ENCODE measurements around the gene ZBTB33. TPM values are rescaled to one million over a fixed set of nuclear protein-coding genes. Genes with fewer than 3 reads are reported as not detected.

Gene ZBTB33
- total RNA-seq, 1 experiment from 2014 or later: 17.2 TPM

GRCh38 chrX:120286733-120287512 is 36.3 kb downstream of the ZBTB33 start:
- no peak overlapping the region for H3K4me3 Mint-ChIP-seq (ENCODE audit: unreplicated experiment)
- H3K4me1 Mint-ChIP-seq (ENCODE audit: low read depth, unreplicated experiment): peaks cover 15% of the 10 kb centered on the region
- DNase-seq: no peak
- peaks cover 10% of the 10 kb centered on the region for H3K9me3 Mint-ChIP-seq (ENCODE audit: unreplicated experiment)
- TF ChIP-seq CTCF (IDR thresholded peaks at IDR 0.05; ENCODE audit: insufficient read depth in 1 of 2, low read depth in 1 of 2, low read length in 1 of 2, severe bottlenecking in 1 of 2, unreplicated experiment in 1 of 2): no peak
- no peaks in the 10 kb centered on the region for H3K9me3 ChIP-seq
- no peak overlapping the region for H3K4me3 ChIP-seq (ENCODE audit: low read depth, low read length)
- H3K36me3 Mint-ChIP-seq (ENCODE audit: insufficient read depth, unreplicated experiment): no peaks in the 10 kb centered on the region
- no peak overlapping the region for H3K27ac Mint-ChIP-seq (ENCODE audit: unreplicated experiment)
- ChIA-PET CTCF (no interaction called here), POLR2A (no interaction called here)
- intact Hi-C loops (cut with micrococcal nuclease; ENCODE audit: unreplicated experiment): no loop called here
- no peaks in the 10 kb centered on the region for H3K27me3 ChIP-seq (replicated peaks; ENCODE audit: control insufficient read depth, insufficient read depth, low read length)
- H3K4me1 ChIP-seq: no peaks in the 10 kb centered on the region
- BruUV-seq (replicated peaks): no TSS peak
- H3K36me3 ChIP-seq (ENCODE audit: control insufficient read depth, insufficient read depth, low read length): no peaks in the 10 kb centered on the region
- no peaks in the 10 kb centered on the region for H3K27me3 Mint-ChIP-seq (ENCODE audit: insufficient read depth, unreplicated experiment)

- no peak for DNase-seq
- BruUV-seq (replicated peaks): no TSS peak
- Histone ChIP-seq H3K36me3 (ENCODE audit: control insufficient read depth, insufficient read depth, low read length) (no peaks in the 10 kb centered on the region), H3K4me1 (no peaks in the 10 kb centered on the region), H3K4me3 (ENCODE audit: low read depth, low read length) (no peak overlapping the region), H3K9me3 (no peaks in the 10 kb centered on the region), H3K27me3 (replicated peaks; ENCODE audit: control insufficient read depth, insufficient read depth, low read length) (no peaks in the 10 kb centered on the region)
- H3K27me3 Mint-ChIP-seq (ENCODE audit: insufficient read depth, unreplicated experiment): no peaks in the 10 kb centered on the region
- POLR2A ChIA-PET: interaction anchor here (0.5 kb wide), 1 partner anchor 37 kb away, joined by 3 read pairs; the partner anchor contains the start of gene ZBTB33
- peaks cover 10% of the 10 kb centered on the region for H3K9me3 Mint-ChIP-seq (ENCODE audit: unreplicated experiment)
- H3K4me1 Mint-ChIP-seq (ENCODE audit: low read depth, unreplicated experiment): peaks cover 13% of the 10 kb centered on the region
- intact Hi-C loops (cut with micrococcal nuclease; ENCODE audit: unreplicated experiment): no loop called here
- H3K36me3 Mint-ChIP-seq (ENCODE audit: insufficient read depth, unreplicated experiment): no peaks in the 10 kb centered on the region
- TF ChIP-seq CTCF (IDR thresholded peaks at IDR 0.05; ENCODE audit: insufficient read depth in 1 of 2, low read depth in 1 of 2, low read length in 1 of 2, severe bottlenecking in 1 of 2, unreplicated experiment in 1 of 2): no peak
- H3K4me3 Mint-ChIP-seq (ENCODE audit: unreplicated experiment): no peak overlapping the region
- no peak overlapping the region for H3K27ac Mint-ChIP-seq (ENCODE audit: unreplicated experiment)
- CTCF ChIA-PET: no interaction called here
These were observed 37.0 kb downstream of the ZBTB33 start for GRCh38 chrX:120287513-120288112.

- H3K4me1 Mint-ChIP-seq (ENCODE audit: low read depth, unreplicated experiment): no peaks in the 10 kb centered on the region
- H3K4me3 ChIP-seq (ENCODE audit: low read depth, low read length): no peak overlapping the region
- H3K4me1 ChIP-seq: no peaks in the 10 kb centered on the region
- ChIA-PET CTCF (no interaction called here), POLR2A (no interaction called here)
- H3K9me3 Mint-ChIP-seq (ENCODE audit: unreplicated experiment): no peaks in the 10 kb centered on the region
- H3K36me3 ChIP-seq (ENCODE audit: control insufficient read depth, insufficient read depth, low read length): no peaks in the 10 kb centered on the region
- H3K36me3 Mint-ChIP-seq (ENCODE audit: insufficient read depth, unreplicated experiment): no peaks in the 10 kb centered on the region
- BruUV-seq (replicated peaks): no TSS peak
- DNase-seq: no peak
- no peaks in the 10 kb centered on the region for H3K9me3 ChIP-seq
- H3K27me3 Mint-ChIP-seq (ENCODE audit: insufficient read depth, unreplicated experiment): no peaks in the 10 kb centered on the region
- H3K4me3 Mint-ChIP-seq (ENCODE audit: unreplicated experiment): no peak overlapping the region
- H3K27ac Mint-ChIP-seq (ENCODE audit: unreplicated experiment): no peak overlapping the region
- TF ChIP-seq CTCF (IDR thresholded peaks at IDR 0.05; ENCODE audit: insufficient read depth in 1 of 2, low read depth in 1 of 2, low read length in 1 of 2, severe bottlenecking in 1 of 2, unreplicated experiment in 1 of 2): no peak
- H3K27me3 ChIP-seq (replicated peaks; ENCODE audit: control insufficient read depth, insufficient read depth, low read length): no peaks in the 10 kb centered on the region
- intact Hi-C loops (cut with micrococcal nuclease; ENCODE audit: unreplicated experiment): no loop called here
These were observed 39.5 kb downstream of the ZBTB33 start for GRCh38 chrX:120290107-120290506.
